Stimulated activated memory B cell treated with anti-CD40 and anti-IgM and Interleukin-4, amounts not matched to agents 10 μg/mL and 1 μg/mL and 100 μg/mL, for 72 hours (primary cell): ENCODE data around the gene PRKCA.
A peak's percentile ranks its signal among the peaks of the same experiment; 100 is the strongest.

Experiments
- ATAC-seq: fragments of 150-1000 bp; cut with Tn5 transposase; 2 replicates; pipeline ENCODE4 v1.10.0; 2021
- H3K27ac Mint-ChIP-seq: one replicate; pipeline ENCODE4 v1.8.0; 2022; ENCODE audit warnings: mild to moderate bottlenecking, mixed read lengths
- H3K27me3 Mint-ChIP-seq: one replicate; pipeline ENCODE4 v1.8.0; 2022; ENCODE audit warnings: mixed read lengths
- H3K36me3 Mint-ChIP-seq: one replicate; pipeline ENCODE4 v1.8.0; 2022; ENCODE audit warnings: mixed read lengths
- H3K4me1 Mint-ChIP-seq: one replicate; pipeline ENCODE4 v1.8.0; 2022; ENCODE audit warnings: mixed read lengths
- H3K4me3 Mint-ChIP-seq: one replicate; pipeline ENCODE4 v1.8.0; 2022; ENCODE audit warnings: mild to moderate bottlenecking, moderate library complexity, mixed read lengths
- H3K9me3 Mint-ChIP-seq: one replicate; pipeline ENCODE4 v1.8.0; 2022; ENCODE audit warnings: mixed read lengths

PRKCA gene

DNA sequence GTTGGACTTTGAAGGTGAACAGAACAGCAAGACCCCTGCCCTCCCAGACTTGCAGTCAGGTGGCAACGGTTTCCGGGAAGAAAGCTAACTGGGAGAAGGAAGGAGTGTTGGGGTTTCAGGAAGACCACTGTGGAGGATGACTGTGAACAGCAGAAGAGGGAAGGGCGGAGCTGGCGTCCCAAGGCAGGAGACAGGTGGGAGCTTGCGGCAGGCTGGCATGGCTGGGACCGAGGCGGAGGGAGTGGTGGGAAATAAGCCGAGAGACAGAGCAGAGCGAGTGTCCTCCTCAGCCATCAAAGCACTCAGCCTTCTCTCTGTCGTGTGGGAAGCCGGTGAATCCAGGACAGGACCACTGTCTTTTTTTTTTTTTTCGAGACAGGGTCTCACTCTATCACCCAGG lies 424.0 kb downstream of the PRKCA start:
- H3K27ac Mint-ChIP-seq = no peak overlapping the region
- no peaks in the 10 kb centered on the region for H3K4me1 Mint-ChIP-seq

DNA sequence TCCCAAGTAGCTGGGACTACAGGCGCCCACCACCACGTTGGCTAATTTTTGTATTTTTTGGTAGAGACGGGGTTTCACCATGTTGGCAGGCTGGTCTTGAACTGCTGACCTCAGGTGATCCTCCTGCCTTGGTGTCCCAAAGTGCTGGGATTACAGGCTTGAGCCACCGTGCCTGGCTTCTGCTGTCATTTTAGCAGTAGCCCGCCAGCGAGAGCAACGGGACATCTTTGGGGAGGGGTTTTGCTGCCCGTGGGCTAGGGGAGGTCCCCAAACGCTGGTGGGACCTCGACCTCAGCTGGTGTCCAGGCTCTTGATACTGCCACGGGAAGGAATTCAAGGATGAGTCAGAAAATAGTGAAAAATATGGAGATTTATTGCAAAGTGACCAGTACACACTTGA lies 424.4 kb downstream of the PRKCA start:
- H3K27ac Mint-ChIP-seq = no peak overlapping the region
- no peak for ATAC-seq
- H3K4me1 Mint-ChIP-seq = no peaks in the 10 kb centered on the region
- no peaks in the 10 kb centered on the region for H3K36me3 Mint-ChIP-seq
- H3K4me3 Mint-ChIP-seq = no peak overlapping the region
- no peaks in the 10 kb centered on the region for H3K9me3 Mint-ChIP-seq
- peaks cover 21% of the 10 kb centered on the region for H3K27me3 Mint-ChIP-seq

More for the DNA sequence above, 424.0 kb downstream of the PRKCA start:
- ATAC-seq = no peak
- Mint-ChIP-seq H3K27me3 (peaks cover 21% of the 10 kb centered on the region), H3K36me3 (no peaks in the 10 kb centered on the region), H3K9me3 (no peaks in the 10 kb centered on the region), H3K4me3 (no peak overlapping the region)

DNA sequence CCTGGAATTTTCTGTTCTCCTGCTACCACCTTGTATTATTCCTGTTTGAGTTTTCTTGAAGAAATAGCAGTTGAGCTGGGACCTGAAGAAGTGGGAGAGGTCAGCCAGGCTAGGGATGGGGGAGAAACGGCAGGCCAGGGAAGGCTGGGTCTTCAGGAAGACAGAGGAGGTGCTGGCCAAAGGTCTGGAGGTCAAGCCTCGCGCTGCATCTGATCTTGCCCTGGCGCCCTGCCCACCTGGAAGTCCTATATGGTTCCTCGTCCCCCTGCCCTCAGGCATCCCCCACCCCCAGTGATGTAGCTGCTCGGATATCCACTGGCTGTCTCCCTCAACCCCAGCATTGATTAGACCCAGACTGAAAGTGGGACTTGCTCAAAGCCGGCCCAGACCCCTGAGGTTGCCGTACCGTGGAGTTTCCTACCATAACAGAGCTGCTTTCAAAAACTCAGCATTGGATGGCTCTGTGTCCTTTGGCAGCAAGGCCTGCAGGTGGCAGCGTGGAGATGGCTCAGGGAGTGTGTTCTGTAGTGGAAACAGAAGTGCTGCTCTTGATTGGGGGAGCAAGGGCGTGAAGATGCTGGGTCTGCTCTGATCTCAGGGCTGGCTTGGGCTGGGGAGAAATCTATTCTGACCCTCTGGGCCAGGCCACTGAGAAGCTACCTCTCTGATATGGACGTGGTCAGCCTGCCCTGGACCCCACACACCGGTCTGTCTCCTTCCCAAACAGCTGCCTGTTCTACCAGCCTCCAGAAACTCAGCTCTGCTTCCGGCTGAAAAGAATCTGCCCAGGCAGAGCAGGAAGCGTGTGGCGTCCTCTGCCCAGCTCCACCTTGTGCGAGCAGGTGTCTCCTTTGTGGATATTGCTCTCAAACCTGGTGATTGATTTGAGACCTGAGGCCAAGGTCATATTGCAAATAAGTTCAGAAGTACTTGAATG lies 425.5 kb downstream of the PRKCA start:
- Mint-ChIP-seq H3K27ac (no peak overlapping the region), H3K27me3 (peaks cover 21% of the 10 kb centered on the region), H3K36me3 (no peaks in the 10 kb centered on the region), H3K9me3 (no peaks in the 10 kb centered on the region), H3K4me1 (no peaks in the 10 kb centered on the region), H3K4me3 (no peak overlapping the region)
- ATAC-seq = peak; percentile 78

DNA sequence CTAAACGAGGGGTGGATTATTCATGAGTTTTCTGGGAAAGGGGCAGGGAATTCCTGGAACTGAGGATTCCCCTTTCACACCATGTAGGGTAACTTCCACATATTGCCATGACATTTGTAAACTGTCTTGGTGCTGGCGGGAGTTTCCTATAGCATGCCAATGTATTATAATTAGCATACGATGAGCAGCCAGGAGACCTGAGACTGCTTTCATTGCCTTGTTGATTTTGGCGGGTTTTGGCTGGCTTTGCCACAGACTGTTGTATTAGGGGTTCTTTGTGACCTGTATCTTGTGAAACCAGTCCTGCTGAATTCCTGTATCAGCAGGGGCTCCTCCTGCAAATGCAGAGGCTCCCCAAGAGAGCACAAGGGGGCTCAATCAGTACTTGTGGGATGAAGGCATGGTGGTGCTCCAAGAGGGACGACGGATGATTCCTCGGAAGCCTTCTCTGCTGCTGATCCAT lies 428.1 kb downstream of the PRKCA start:
- Mint-ChIP-seq H3K36me3 (no peaks in the 10 kb centered on the region), H3K27me3 (peaks cover 21% of the 10 kb centered on the region), H3K9me3 (no peaks in the 10 kb centered on the region), H3K4me3 (no peak overlapping the region), H3K4me1 (no peaks in the 10 kb centered on the region), H3K27ac (no peak overlapping the region)
- no peak for ATAC-seq

DNA sequence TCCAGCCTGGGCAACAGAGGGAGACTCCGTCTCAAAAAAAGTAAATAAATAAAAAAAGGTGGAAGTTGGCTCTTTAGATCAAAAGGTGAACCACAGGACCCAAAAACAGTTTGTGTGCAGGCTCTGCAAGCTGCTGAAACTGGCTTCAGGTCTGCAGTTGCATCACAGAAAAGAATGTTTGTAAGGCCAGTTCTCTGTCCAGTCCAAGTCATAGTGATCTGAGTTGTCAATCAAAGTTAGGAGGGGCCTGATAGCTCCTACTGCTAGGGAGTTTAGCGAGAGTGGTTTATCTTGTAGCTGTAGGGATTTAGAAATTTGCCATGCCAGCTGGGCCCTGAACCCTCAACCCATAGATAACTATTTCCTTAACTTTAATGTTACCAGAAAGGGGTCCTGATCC lies 431.3 kb downstream of the PRKCA start:
- Mint-ChIP-seq H3K36me3 (no peaks in the 10 kb centered on the region), H3K4me3 (no peak overlapping the region)

DNA sequence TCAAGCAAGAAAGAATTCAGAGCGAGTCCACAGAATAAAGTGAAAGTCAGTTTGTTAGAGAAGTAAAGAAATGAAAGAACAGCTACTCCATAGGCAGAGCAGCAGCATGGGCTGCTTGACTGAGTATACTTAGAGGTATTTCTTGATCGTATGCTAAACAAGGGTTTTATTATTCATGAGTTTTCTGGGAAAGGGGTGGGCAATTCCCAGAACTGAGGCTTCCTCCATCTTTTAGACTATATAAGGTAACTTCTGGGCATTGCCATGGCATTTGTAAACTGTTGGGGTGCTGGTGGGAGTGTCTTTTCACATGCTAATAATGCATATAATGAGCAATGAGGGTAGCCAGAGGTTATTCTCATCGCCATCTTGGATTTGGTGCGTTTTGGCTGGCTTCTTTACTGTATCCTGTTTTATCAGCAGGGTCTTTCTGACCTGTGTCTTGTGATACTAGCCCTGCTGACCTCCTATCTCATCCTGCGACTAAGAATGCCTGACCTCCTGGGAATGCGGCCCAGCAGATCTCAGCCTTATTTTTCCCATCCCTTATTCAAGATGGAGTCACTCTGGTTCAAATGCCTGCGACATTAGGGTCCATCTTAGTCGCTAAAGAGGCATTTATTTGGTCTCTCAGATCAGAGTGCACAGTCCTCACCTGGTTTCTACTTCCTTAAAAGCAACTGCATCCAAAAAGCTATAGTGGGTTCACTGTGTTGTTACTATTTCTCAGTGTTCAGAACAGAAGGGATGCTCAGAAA lies 432.0 kb downstream of the PRKCA start:
- Mint-ChIP-seq H3K27ac (no peak overlapping the region), H3K36me3 (no peaks in the 10 kb centered on the region), H3K4me3 (no peak overlapping the region), H3K4me1 (no peaks in the 10 kb centered on the region), H3K9me3 (no peaks in the 10 kb centered on the region), H3K27me3 (peaks cover 5% of the 10 kb centered on the region)
- no peak for ATAC-seq

More for the DNA sequence above, 431.3 kb downstream of the PRKCA start:
- no peaks in the 10 kb centered on the region for H3K27me3 Mint-ChIP-seq
- H3K9me3 Mint-ChIP-seq = no peaks in the 10 kb centered on the region
- no peak overlapping the region for H3K27ac Mint-ChIP-seq
- no peaks in the 10 kb centered on the region for H3K4me1 Mint-ChIP-seq
- ATAC-seq = no peak

DNA sequence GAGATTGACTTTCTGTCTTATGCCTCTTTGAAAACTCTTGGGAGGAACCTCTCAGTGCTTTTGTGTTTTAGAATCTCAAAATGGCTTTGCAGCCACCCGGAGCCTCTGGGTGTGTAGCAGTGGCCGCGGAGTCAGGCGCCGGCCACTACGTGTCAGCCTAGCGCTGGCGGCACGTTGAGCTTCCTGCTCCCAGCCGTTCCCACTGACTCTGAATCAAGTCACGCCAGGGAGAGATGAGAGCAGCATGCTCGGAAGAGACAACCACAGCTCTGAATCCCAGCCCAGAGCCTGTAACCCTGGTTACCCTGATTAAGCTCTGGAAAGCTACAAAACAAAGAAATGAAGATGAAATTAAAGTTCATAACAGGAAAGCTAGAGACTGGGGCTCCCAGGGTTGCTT lies 435.1 kb downstream of the PRKCA start:
- no peak overlapping the region for H3K27ac Mint-ChIP-seq
- H3K9me3 Mint-ChIP-seq = no peaks in the 10 kb centered on the region
- H3K4me1 Mint-ChIP-seq = no peaks in the 10 kb centered on the region
- H3K36me3 Mint-ChIP-seq = no peaks in the 10 kb centered on the region
- H3K4me3 Mint-ChIP-seq = no peak overlapping the region
- peaks cover 8% of the 10 kb centered on the region for H3K27me3 Mint-ChIP-seq
- no peak for ATAC-seq

DNA sequence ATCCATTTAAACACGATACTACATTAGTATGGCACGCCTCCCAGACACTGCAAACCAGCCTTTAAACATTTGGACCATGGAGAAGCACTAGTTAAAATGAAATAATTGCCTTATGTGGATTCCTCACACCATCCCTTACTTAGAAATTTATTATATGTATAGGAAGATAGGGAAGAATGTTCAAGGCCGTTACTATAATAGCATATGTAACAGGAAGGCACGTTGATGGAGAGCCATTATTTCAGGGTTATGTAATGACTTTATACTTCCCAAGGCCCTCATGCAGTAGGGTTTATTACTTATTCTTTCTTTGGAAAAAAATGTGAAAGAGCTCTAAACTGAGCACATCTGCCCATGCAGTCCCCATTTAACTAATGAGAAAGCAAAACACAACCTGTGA lies 435.9 kb downstream of the PRKCA start:
- H3K27me3 Mint-ChIP-seq = peaks cover 8% of the 10 kb centered on the region
- no peak for ATAC-seq
- H3K27ac Mint-ChIP-seq = no peak overlapping the region
- no peaks in the 10 kb centered on the region for H3K36me3 Mint-ChIP-seq
- no peak overlapping the region for H3K4me3 Mint-ChIP-seq
- no peaks in the 10 kb centered on the region for H3K4me1 Mint-ChIP-seq
- no peaks in the 10 kb centered on the region for H3K9me3 Mint-ChIP-seq

DNA sequence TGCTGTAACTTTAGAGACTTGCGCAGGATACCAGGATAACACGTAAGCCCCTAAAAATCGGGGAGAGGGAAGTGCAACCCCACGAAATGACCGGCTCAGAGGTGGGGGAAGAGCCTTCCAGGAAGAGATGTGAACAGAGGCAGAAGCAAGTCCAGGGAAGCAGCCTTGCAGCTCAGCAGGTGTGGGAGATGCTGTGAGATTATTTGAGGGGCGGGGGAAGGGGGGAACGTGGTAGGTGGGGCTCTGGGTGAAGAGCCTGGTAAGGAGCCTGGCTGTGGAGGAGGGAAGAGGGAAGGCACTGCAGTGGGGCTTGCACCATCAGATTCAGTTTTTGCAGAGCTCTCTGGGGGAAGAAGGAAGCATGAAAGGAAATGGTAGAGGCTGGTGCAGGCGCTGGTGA lies 437.1 kb downstream of the PRKCA start:
- Mint-ChIP-seq H3K9me3 (no peaks in the 10 kb centered on the region), H3K27ac (no peak overlapping the region), H3K27me3 (peaks cover 8% of the 10 kb centered on the region), H3K4me3 (no peak overlapping the region), H3K4me1 (no peaks in the 10 kb centered on the region), H3K36me3 (no peaks in the 10 kb centered on the region)
- ATAC-seq = no peak

DNA sequence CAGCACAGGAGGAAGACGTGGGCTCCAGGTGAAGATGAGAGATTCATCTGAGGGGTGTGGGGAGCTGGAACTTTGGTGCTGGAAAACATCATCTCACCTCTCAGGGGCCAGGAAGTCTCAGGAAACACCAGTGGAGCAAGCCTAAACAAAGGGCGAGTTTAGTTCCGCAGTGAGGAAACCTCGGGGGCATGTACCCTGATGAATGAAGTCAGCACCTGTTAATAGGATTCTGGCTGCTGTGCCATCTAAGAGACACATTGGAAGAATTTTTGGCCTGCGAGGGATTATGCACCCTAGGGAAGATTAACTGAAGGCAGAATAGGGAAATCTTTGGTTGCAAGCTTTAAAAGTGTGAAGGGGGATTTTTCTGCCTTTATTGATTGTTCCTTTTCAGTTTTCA lies 437.8 kb downstream of the PRKCA start:
- Mint-ChIP-seq H3K9me3 (no peaks in the 10 kb centered on the region), H3K27me3 (peaks cover 8% of the 10 kb centered on the region), H3K27ac (no peak overlapping the region), H3K36me3 (no peaks in the 10 kb centered on the region), H3K4me1 (no peaks in the 10 kb centered on the region), H3K4me3 (no peak overlapping the region)
- ATAC-seq = no peak

DNA sequence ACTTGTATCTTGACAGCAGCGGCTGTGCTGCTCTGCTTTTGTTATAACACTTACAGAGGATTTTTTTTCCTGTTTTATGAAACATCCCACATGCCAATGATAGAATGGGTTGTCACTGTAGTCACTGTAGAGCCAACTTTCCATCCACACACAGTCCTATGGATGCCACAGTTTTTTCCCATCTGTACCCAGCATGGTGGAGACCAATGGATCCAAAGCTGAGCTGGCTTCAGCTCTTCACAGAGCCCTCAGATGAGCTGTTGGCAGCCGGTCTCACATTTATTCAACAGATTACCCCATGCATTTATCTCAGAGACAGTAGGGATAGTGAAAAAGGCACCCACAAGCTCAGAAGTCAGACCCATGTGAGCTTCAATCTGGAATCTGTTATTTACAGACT lies 441.1 kb downstream of the PRKCA start:
- no peak overlapping the region for H3K4me3 Mint-ChIP-seq
- no peaks in the 10 kb centered on the region for H3K4me1 Mint-ChIP-seq
- H3K27me3 Mint-ChIP-seq = peaks cover 14% of the 10 kb centered on the region
- no peaks in the 10 kb centered on the region for H3K36me3 Mint-ChIP-seq
- H3K9me3 Mint-ChIP-seq = no peaks in the 10 kb centered on the region
- H3K27ac Mint-ChIP-seq = no peak overlapping the region
- no peak for ATAC-seq

DNA sequence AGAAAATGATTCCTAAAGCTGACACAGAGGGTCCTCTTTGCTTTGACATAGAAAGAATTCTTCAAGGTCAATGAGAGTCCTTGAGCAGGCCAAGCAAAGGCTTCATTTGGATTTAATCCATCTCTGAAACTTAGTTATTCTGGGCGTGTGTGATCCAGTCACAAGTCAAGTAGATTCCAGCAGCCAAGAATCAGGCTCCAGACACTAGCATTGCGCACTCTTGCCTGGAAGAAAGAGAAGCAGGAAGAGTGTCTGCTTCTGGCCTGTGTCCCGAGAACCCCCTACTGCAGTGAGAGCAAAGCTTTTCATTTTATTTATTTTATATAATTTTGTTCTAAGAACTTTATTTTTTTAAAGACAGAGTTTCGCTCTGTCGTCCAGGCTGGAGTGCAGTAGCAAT lies 444.3 kb downstream of the PRKCA start:
- Mint-ChIP-seq H3K9me3 (no peaks in the 10 kb centered on the region), H3K36me3 (no peaks in the 10 kb centered on the region), H3K27ac (no peak overlapping the region), H3K4me1 (no peaks in the 10 kb centered on the region), H3K27me3 (peaks cover 17% of the 10 kb centered on the region), H3K4me3 (no peak overlapping the region)
- no peak for ATAC-seq

DNA sequence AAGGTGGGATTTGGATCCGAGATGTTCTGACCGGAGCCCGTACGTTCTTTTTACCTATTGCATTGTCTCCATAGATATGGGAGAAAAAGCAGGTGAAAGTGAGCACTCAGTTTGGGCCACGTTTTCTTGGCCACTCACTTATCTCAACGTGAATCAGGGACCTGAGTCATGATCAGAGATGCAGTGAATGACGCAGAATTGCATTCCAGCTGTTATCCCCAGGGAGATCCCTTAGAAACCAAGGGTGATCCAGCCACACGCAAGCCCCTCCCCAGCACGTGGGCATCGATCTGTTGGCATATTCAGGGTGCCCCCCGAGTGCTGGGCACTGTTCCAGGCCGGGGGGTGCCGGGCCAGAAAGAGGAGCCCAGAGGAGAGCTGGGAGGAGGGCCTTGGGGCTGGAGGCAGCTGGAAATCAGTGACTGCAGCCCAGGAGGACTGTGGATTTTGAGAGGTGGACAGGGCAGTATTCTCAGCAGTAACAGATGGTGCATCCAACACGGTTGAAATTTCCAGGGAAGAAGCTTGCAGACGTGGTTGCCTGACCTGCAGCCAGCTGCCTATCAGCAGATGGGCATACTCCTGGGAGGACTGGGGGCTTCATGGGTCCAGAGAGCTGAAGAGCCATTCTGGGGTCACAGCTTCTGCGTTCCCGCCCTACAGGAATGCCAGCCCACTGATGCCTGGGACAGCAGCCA lies 445.3 kb downstream of the PRKCA start:
- H3K4me3 Mint-ChIP-seq = no peak overlapping the region
- H3K27ac Mint-ChIP-seq = no peak overlapping the region
- no peaks in the 10 kb centered on the region for H3K4me1 Mint-ChIP-seq
- no peaks in the 10 kb centered on the region for H3K36me3 Mint-ChIP-seq
- no peaks in the 10 kb centered on the region for H3K9me3 Mint-ChIP-seq
- H3K27me3 Mint-ChIP-seq = peaks cover 17% of the 10 kb centered on the region
- ATAC-seq = no peak

DNA sequence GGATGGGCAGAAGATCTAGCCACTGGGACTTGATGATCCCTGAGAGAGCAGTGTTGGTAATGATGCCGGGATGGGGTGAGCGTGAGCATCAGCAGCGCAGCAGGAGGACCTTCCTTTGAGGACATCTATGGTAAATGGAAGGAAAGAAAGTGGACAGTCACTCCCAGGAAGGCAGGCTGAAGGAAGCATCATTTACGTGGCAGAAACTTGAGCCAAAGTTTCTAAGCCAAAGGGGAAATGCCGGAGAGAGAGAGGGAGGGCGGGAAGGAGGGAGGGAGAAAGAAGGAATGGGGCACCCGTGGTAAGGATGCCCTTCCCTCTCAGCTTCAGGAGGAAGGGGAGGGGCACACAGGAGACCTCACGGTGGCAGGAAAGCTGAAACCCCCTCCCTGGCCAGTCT lies 446.2 kb downstream of the PRKCA start:
- Mint-ChIP-seq H3K4me1 (no peaks in the 10 kb centered on the region), H3K27ac (no peak overlapping the region), H3K4me3 (no peak overlapping the region), H3K27me3 (peaks cover 17% of the 10 kb centered on the region), H3K9me3 (no peaks in the 10 kb centered on the region), H3K36me3 (no peaks in the 10 kb centered on the region)
- no peak for ATAC-seq

DNA sequence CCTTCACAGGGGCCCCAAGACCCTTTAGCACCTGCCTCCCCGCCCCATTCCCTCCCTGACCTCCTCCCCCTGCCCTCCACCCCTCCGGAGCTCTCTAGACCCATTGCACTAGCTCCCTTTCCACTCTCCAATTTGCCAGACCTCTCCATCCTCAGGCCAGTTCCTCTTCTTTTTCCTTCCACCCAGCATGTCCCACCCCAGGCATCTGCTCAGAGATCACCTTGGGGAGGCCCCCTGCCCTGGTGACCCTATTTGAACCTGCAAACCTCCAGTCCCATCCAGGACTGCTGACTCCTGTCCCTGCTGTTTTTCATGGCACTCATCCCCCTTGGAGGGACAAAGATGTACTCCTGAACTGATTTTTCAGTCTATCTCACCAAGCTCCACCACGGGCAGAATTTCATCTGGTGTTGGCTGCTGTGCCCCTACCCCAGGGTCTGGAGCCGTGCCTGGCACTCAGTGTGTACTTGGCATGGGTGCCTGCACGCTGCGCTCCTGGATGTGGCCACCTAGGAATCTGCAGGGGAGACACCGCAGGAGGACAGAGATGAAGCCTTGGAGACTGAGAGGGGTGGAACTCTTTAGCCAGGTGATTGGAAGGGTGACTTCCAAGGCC lies 446.9 kb downstream of the PRKCA start:
- Mint-ChIP-seq H3K4me1 (no peaks in the 10 kb centered on the region), H3K4me3 (no peak overlapping the region), H3K27me3 (peaks cover 17% of the 10 kb centered on the region), H3K36me3 (no peaks in the 10 kb centered on the region), H3K27ac (no peak overlapping the region), H3K9me3 (no peaks in the 10 kb centered on the region)
- no peak for ATAC-seq
